NB4 (cell line): ENCODE measurements around the gene SERPING1.
A peak's percentile ranks its signal among the peaks of the same experiment; 100 is the strongest.

Experiments
- DNase-seq: peaks from one replicate; pipeline ENCODE4 v3.0.0; 2010; ENCODE audit warnings: low read depth
- H3K4me3 ChIP-seq: one replicate; pipeline ENCODE4 v1.5.1; 2011; ENCODE audit warnings: mild to moderate bottlenecking, low read depth, low read length, moderate library complexity
- MYC ChIP-seq: IDR thresholded peaks from 2 replicates; pipeline ENCODE4 v1.6.1; 2011; ENCODE audit warnings: low read depth, low read length
- POLR2A ChIP-seq: IDR thresholded peaks from 2 replicates; pipeline ENCODE4 v1.6.1; 2011; ENCODE audit warnings: mild to moderate bottlenecking; ENCODE audit not compliant: insufficient read length; ENCODE audit errors: extremely low read depth
- TF ChIP-seq, protein P1 (sequence below): IDR thresholded peaks from 2 replicates; pipeline ENCODE4 v1.6.1; 2011; ENCODE audit warnings: low read depth, low read length
- TF ChIP-seq, protein P2 (sequence below): IDR thresholded peaks from one replicate; pipeline ENCODE4 v1.5.1; 2012; ENCODE audit warnings: low read depth, low read length

The SERPING1 gene

DNA sequence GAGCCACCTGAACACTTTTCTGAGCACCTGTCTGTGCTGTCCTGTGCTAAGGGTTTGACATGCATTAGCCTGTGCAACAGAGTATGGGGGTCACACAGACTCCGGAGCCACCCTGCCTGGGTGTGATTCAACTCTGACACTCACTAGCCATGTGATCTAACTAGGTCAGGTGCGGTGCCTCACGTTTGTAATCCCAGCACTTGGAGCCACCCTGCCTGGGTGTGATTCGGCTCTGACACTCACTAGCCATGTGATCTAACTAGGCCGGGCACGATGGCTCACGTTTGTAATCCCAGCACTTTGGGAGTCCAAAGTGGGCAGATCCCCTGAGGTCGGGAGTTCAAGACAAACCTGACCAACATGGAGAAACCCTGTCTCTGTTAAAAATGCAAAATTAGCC lies 41.4 kb upstream of the SERPING1 start:
- no peak for DNase-seq
- TF ChIP-seq, protein P1, sequence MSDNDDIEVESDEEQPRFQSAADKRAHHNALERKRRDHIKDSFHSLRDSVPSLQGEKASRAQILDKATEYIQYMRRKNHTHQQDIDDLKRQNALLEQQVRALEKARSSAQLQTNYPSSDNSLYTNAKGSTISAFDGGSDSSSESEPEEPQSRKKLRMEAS, result no peak
- TF ChIP-seq, protein P2, sequence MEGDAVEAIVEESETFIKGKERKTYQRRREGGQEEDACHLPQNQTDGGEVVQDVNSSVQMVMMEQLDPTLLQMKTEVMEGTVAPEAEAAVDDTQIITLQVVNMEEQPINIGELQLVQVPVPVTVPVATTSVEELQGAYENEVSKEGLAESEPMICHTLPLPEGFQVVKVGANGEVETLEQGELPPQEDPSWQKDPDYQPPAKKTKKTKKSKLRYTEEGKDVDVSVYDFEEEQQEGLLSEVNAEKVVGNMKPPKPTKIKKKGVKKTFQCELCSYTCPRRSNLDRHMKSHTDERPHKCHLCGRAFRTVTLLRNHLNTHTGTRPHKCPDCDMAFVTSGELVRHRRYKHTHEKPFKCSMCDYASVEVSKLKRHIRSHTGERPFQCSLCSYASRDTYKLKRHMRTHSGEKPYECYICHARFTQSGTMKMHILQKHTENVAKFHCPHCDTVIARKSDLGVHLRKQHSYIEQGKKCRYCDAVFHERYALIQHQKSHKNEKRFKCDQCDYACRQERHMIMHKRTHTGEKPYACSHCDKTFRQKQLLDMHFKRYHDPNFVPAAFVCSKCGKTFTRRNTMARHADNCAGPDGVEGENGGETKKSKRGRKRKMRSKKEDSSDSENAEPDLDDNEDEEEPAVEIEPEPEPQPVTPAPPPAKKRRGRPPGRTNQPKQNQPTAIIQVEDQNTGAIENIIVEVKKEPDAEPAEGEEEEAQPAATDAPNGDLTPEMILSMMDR, result no peak
- no peak for TF ChIP-seq MYC
- no peak for TF ChIP-seq POLR2A
- no peak overlapping the region for H3K4me3 ChIP-seq

DNA sequence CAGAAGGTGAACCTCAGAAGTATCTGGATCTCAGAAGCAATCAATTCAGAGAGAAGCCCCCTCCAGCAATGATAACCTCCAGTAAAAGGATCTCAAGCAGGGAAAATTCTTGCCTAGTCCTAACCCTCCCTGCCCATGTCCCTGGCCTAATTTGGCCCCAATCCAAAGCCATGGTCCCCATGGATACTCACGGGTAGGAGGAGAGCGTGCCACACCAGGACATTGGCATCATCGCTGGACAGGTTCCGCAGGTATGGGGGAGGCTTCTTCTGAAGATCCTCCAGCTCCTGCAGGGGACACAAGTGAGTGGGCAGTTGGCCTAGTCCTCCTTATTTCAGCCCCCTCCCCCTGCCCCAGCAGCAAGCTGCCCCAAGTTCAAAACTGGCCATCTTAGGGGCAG lies 37.3 kb upstream of the SERPING1 start:
- TF ChIP-seq POLR2A, result no peak
- TF ChIP-seq, protein P2, result no peak
- no peak for TF ChIP-seq MYC
- TF ChIP-seq, protein P1, result no peak
- no peak for DNase-seq
- H3K4me3 ChIP-seq, result no peak overlapping the region

DNA sequence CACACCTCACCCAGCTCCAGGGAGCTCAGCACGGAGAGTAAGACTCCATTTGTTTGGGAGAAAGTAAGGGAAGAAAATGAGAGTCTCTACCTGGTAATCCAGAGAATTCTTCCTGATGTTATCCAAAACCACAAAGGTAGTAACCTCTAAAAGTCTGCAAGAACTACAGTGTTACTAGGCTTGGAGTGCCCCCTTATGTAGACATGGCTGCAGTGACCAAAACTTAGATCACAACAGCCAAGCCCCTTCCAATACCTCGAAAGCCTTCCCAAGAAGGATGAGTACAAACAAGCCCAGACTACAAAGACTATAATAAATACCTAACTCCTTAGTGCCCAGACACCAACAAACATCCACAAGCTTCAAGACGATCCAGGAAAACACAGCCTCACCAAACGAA lies 34.9 kb upstream of the SERPING1 start:
- H3K4me3 ChIP-seq, result no peak overlapping the region
- DNase-seq, result no peak
- TF ChIP-seq MYC, result no peak
- TF ChIP-seq, protein P2, result no peak
- TF ChIP-seq, protein P1, result no peak
- TF ChIP-seq POLR2A, result no peak

DNA sequence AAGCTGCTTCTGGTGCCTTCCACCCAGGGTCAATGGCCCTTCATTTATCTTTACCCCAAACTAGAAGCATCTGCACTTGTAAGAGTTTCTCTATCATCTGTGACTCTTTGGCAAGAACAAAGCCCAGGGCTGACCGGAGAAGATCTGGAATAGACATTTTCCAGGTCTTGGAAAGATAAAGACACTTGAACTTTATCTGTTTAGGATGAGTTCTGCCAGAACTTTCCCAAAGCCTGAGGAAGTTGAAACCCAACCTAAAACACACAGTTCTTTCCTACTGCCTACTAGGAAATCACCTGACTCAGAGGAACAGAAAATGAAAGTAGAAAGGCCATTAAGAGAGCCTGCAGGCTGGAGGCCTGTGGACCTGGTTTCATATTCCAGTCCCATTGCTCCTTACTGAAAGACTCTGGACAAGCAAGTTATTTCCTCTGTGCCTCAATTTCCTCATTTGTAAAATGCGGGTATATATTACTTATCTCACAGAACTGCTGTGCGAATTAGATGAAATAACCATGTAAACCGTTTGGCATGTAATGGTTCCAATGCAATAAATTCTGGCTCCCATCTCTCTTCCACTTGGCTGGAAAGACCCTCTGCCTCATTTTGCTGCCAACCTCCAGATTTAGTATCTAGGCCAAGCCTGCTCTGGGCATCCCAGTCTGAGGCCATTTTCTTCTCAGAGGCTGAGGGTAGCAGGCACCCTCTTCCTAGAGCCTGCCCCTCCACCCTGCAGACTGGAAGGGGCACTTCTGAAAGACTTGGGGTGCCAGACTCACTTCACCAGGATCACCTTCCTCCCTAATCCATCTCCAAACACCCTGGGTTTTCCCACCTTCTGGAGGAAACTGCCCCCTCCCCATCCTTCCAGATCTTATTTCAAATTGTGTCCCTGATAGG lies 31.2 kb upstream of the SERPING1 start:
- H3K4me3 ChIP-seq, result peak overlapping the region; percentile 34
- TF ChIP-seq POLR2A (no peak), MYC (no peak)
- TF ChIP-seq, protein P2, result no peak
- TF ChIP-seq, protein P1, result no peak
- DNase-seq, result peak; percentile 46

- H3K4me3 ChIP-seq, result peak overlapping the region; percentile 51
- TF ChIP-seq POLR2A (no peak), MYC (no peak)
- TF ChIP-seq, protein P1, result no peak
- DNase-seq, result no peak
Observed at GRCh38 chr11:57566905-57567514, 30.5 kb upstream of the SERPING1 start.
